Mammary epithelial cell (primary cell): ENCODE results near the gene PTPRJ.

Source experiments
- CTCF ChIP-seq, 2 donors: IDR thresholded peaks in 1 of 2; conservative IDR thresholded peaks in 1 of 2; 2 replicates each; pipeline ENCODE4 v1.5.1; 2011 to 2012; ENCODE audit warnings: inconsistent platforms in 2 of 2, low read length in 2 of 2, mild to moderate bottlenecking in 2 of 2, control low read depth in 1 of 2, low read depth in 1 of 2; ENCODE audit not compliant: insufficient read depth in 1 of 2; ENCODE audit errors: extremely low read depth in 1 of 2
- EZH2 ChIP-seq: IDR thresholded peaks from 2 replicates; pipeline ENCODE4 v1.6.1; 2012; ENCODE audit warnings: low read length, inconsistent platforms, borderline replicate concordance

GRCh38 chr11:48161951-48162884, 181.9 kb downstream of the PTPRJ start:
- TF ChIP-seq CTCF (conservative IDR thresholded peaks at IDR 0.05 in 1 of 2, IDR thresholded peaks at IDR 0.05 in 1 of 2; ENCODE audit: extremely low read depth in 1 of 2, insufficient read depth in 1 of 2, low read depth in 1 of 2, low read length in 2 of 2) (no peak), EZH2 (no peak)
